Ectodermal cell (in vitro differentiated cells): Measurements from ENCODE around the gene IPO4.

Experiments used
- H3K27ac ChIP-seq: 2 replicates; pipeline ENCODE4 v1.7.0; 2013; ENCODE audit warnings: mild to moderate bottlenecking, low read depth, low read length; ENCODE audit not compliant: insufficient read depth, poor library complexity, severe bottlenecking
- H3K27me3 ChIP-seq: 2 replicates; pipeline ENCODE4 v1.7.0; 2013; ENCODE audit warnings: mild to moderate bottlenecking, low read length; ENCODE audit not compliant: insufficient read depth, control insufficient read depth, poor library complexity, severe bottlenecking
- H3K36me3 ChIP-seq: one replicate; pipeline ENCODE4 v1.7.0; 2013; ENCODE audit warnings: low read length; ENCODE audit not compliant: control insufficient read depth, insufficient read depth
- H3K4me1 ChIP-seq: one replicate; pipeline ENCODE4 v1.7.0; 2013; ENCODE audit warnings: low read length; ENCODE audit not compliant: control insufficient read depth, insufficient read depth
- H3K4me3 ChIP-seq: 2 replicates; pipeline ENCODE4 v1.7.0; 2013; ENCODE audit warnings: low read depth, low read length, control low read depth; ENCODE audit not compliant: insufficient read depth
- H3K9me3 ChIP-seq: 2 replicates; pipeline ENCODE4 v1.7.0; 2013; ENCODE audit warnings: mild to moderate bottlenecking, low read length, moderate library complexity; ENCODE audit not compliant: control insufficient read depth
- WGBS, 2 experiments: methylation state at CpG; one replicate each; pipeline ENCODE4 v1.1.7; 2013; ENCODE audit warnings: missing lambda C conversion rate in 2 of 2; 5-methylcytosine and 5-hydroxymethylcytosine counted together

IPO4 gene

GRCh38 chr14:24130717-24131548 lies 57.7 kb downstream of the IPO4 start:
- Histone ChIP-seq H3K36me3 (no peaks in the 10 kb centered on the region), H3K27me3 (peaks cover 5% of the 10 kb centered on the region), H3K9me3 (no peaks in the 10 kb centered on the region), H3K4me1 (no peaks in the 10 kb centered on the region), H3K27ac (no peak overlapping the region), H3K4me3 (no peak overlapping the region)
- 88 to 89% methylated on average over 7 of the region's 7 CpGs for WGBS, 2 experiments

GRCh38 chr14:24130380-24130716 lies 58.3 kb downstream of the IPO4 start, which contains the start of gene FITM1:
TSS of gene FITM1 (plus strand) at chr14:24130659. CDS start at chr14:24131564, 905 bp downstream.
- WGBS, 2 experiments = 92 to 95% methylated on average over 5 of the region's 5 CpGs
- Histone ChIP-seq H3K4me3 (no peak within 1 kb of the TSS), H3K4me1 (no peaks in the 10 kb centered on the region), H3K9me3 (no peaks in the 10 kb centered on the region), H3K36me3 (no peaks in the 10 kb centered on the region), H3K27me3 (peaks cover 4% of the 10 kb centered on the region), H3K27ac (no peak within 1 kb of the TSS)
